ENCODE results near the gene NAT8.
"Not testable (repeated sequence)": the region's sequence is repeated elsewhere in the genome, so short reads cannot be mapped to it uniquely, and the experiment has no call there.

Gene NAT8

GRCh38 chr2:73614997-73615396 is 27.2 kb downstream of the NAT8 start:
- FAIRE-seq (no peak), DNase-seq (ENCODE audit: insufficient read length) (no peak)
- TF ChIP-seq POLR2AphosphoS5 (IDR thresholded peaks at IDR 0.05; ENCODE audit: low read depth, low read length), result no peak
- no peak for TF ChIP-seq POLR2A (IDR thresholded peaks at IDR 0.05; ENCODE audit: low read depth, low read length)
- no peak for TF ChIP-seq TAF1 (IDR thresholded peaks at IDR 0.05; ENCODE audit: borderline replicate concordance, low read depth, low read length)

- FAIRE-seq (no peak), DNase-seq (ENCODE audit: insufficient read length) (no peak)
These were observed 28.1 kb downstream of the NAT8 start for GRCh38 chr2:73614105-73614504.

GRCh38 chr2:73611867-73612266 is 30.4 kb downstream of the NAT8 start:
- TF ChIP-seq TAF1 (IDR thresholded peaks at IDR 0.05; ENCODE audit: borderline replicate concordance, low read depth, low read length), result no peak
- FAIRE-seq, result no peak
- DNase-seq (ENCODE audit: insufficient read length), result no peak

More at GRCh38 chr2:73614105-73614504, 28.1 kb downstream of the NAT8 start:
- no peak for TF ChIP-seq POLR2A (IDR thresholded peaks at IDR 0.05; ENCODE audit: low read depth, low read length)
- TF ChIP-seq TAF1 (IDR thresholded peaks at IDR 0.05; ENCODE audit: borderline replicate concordance, low read depth, low read length), result no peak
- TF ChIP-seq POLR2AphosphoS5 (IDR thresholded peaks at IDR 0.05; ENCODE audit: low read depth, low read length), result no peak

GRCh38 chr2:73611193-73611592 is 31.0 kb downstream of the NAT8 start:
- no peak for FAIRE-seq
- no peak for DNase-seq (ENCODE audit: insufficient read length)
- no peak for TF ChIP-seq POLR2AphosphoS5 (IDR thresholded peaks at IDR 0.05; ENCODE audit: low read depth, low read length)
- TF ChIP-seq POLR2A (IDR thresholded peaks at IDR 0.05; ENCODE audit: low read depth, low read length), result no peak
- no peak for TF ChIP-seq TAF1 (IDR thresholded peaks at IDR 0.05; ENCODE audit: borderline replicate concordance, low read depth, low read length)

GRCh38 chr2:73610111-73610510 is 32.1 kb downstream of the NAT8 start:
- no peak for FAIRE-seq
- TF ChIP-seq TAF1 (IDR thresholded peaks at IDR 0.05; ENCODE audit: borderline replicate concordance, low read depth, low read length), result no peak
- no peak for TF ChIP-seq POLR2A (IDR thresholded peaks at IDR 0.05; ENCODE audit: low read depth, low read length)
- no peak for TF ChIP-seq POLR2AphosphoS5 (IDR thresholded peaks at IDR 0.05; ENCODE audit: low read depth, low read length)
- DNase-seq (ENCODE audit: insufficient read length), result no peak

GRCh38 chr2:73604589-73604988 is 37.6 kb downstream of the NAT8 start:
- not testable (repeated sequence) for FAIRE-seq; DNase-seq (ENCODE audit: insufficient read length)

- DNase-seq (ENCODE audit: insufficient read length); FAIRE-seq: not testable (repeated sequence)
These were observed 39.1 kb downstream of the NAT8 start for GRCh38 chr2:73603099-73603588.

GRCh38 chr2:73601780-73602179 is 40.4 kb downstream of the NAT8 start:
- FAIRE-seq, result no peak

GRCh38 chr2:73594251-73594650 is 48.0 kb downstream of the NAT8 start:
- FAIRE-seq, result no peak
- DNase-seq (ENCODE audit: insufficient read length), result no peak
- TF ChIP-seq TAF1 (IDR thresholded peaks at IDR 0.05; ENCODE audit: borderline replicate concordance, low read depth, low read length) (no peak), POLR2A (IDR thresholded peaks at IDR 0.05; ENCODE audit: low read depth, low read length) (no peak), POLR2AphosphoS5 (IDR thresholded peaks at IDR 0.05; ENCODE audit: low read depth, low read length) (no peak)

More at GRCh38 chr2:73601780-73602179, 40.4 kb downstream of the NAT8 start:
- no peak for TF ChIP-seq POLR2A (IDR thresholded peaks at IDR 0.05; ENCODE audit: low read depth, low read length)
- TF ChIP-seq POLR2AphosphoS5 (IDR thresholded peaks at IDR 0.05; ENCODE audit: low read depth, low read length), result no peak
- no peak for TF ChIP-seq TAF1 (IDR thresholded peaks at IDR 0.05; ENCODE audit: borderline replicate concordance, low read depth, low read length)
- DNase-seq (ENCODE audit: insufficient read length), result no peak

GRCh38 chr2:73593680-73594079 is 48.5 kb downstream of the NAT8 start:
- FAIRE-seq (no peak), DNase-seq (ENCODE audit: insufficient read length) (no peak)
- TF ChIP-seq TAF1 (IDR thresholded peaks at IDR 0.05; ENCODE audit: borderline replicate concordance, low read depth, low read length) (no peak), POLR2A (IDR thresholded peaks at IDR 0.05; ENCODE audit: low read depth, low read length) (no peak), POLR2AphosphoS5 (IDR thresholded peaks at IDR 0.05; ENCODE audit: low read depth, low read length) (no peak)

Measured in GM12892 (cell line).